Measurements from ENCODE around the gene RARS2. TPM values are rescaled to one million over a fixed set of nuclear protein-coding genes. Genes with fewer than 3 reads are reported as not detected.

RARS2 gene
- total RNA-seq: 32.1 and 32.3 TPM in 2 replicates

DNA sequence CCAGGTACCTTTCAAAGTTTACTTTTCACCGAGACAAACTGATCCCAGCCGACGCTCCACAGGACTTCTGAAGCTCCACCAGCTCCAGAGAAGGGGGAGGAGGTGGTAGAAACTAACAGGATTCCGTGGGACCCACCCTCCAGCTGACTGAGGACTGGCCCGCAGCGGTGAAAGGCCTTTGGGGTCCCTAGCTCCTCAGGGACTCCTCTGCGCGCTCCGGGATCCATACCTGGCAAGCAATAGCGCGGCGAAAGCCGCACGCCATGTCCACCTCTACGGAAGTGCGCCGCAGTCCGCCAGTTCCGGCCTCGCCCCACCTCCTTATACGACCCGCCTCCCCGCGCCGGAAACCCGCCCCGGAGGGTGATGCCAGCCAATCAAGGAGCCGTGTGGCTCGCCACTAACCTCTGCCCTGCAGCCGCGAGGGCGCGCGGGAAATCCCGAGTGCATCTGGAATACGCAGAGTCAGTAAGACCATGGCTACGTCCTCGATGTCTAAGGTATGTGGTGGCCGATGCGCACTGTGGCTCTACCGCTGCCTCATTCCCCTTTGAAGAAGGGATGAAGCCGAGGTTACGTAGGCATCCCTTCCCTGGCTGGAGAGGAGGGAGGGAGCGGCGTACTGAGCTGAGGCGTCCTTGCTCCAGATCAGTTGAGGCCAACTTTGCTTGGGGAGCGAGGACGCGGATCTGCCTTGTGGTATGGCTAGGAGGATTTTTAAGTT is at the start of gene RARS2, which contains the start of gene ORC3:
Gene RARS2, minus strand, starts transcription at position 295 of the 724 bp plus-strand sequence. Its CDS starts 30 bp downstream, at position 265.
Gene ORC3, plus strand, starts transcription at position 443 of the 724 bp plus-strand sequence. Its CDS starts 34 bp downstream, at position 477.

GRCh38 chr6:87472525-87473418 is 117.0 kb downstream of the RARS2 start, which contains the start of gene SLC35A1:
TSS of gene SLC35A1 (plus strand) at chr6:87472974. CDS start at chr6:87473004, 30 bp downstream.

Other genes starting within 250 kb of the RARS2 start
- 0.68 and 3.2 TPM in 2 replicates for gene C6orf163, start 245.2 kb downstream of the RARS2 start, total RNA-seq
- gene CFAP206, start 182.0 kb downstream of the RARS2 start, total RNA-seq: under 0.01 TPM in 1 of 2 replicates, not detected in the other
- 13.0 and 14.0 TPM in 2 replicates for gene SLC35A1, start 117.0 kb downstream of the RARS2 start, total RNA-seq
- 18.8 and 19.7 TPM in 2 replicates for gene ORC3, start 148 bp upstream of the RARS2 start, total RNA-seq
- 41.7 and 63.4 TPM in 2 replicates for gene AKIRIN2, start 112.2 kb upstream of the RARS2 start, total RNA-seq